Tibial nerve (tissue), 4 donors: ENCODE data around the gene USP17L29. TPM values are rescaled to one million over a fixed set of nuclear protein-coding genes. Genes with fewer than 3 reads are reported as not detected.
"Not testable (repeated sequence)": the region's sequence is repeated elsewhere in the genome, so short reads cannot be mapped to it uniquely, and the experiment has no call there.

ENCODE experiments used
- DNase-seq, 2 donors: peaks; one replicate each; pipeline ENCODE4 v3.0.0-alpha.2; 2019; ENCODE audit warnings: low spot score in 2 of 2
- H3K27ac ChIP-seq, 4 donors: fragments of 200-600 bp; sonication (generic) in 3 of 4; one replicate each; pipeline ENCODE4 v1.5.1; 2017 to 2019; ENCODE audit warnings: mild to moderate bottlenecking in 1 of 4
- H3K27me3 ChIP-seq, 2 donors: fragments of 200-600 bp; sonication (generic) in 1 of 2; one replicate each; pipeline versions ENCODE4 v1.5.1 to v1.6.0; 2017 to 2019
- H3K36me3 ChIP-seq, 3 donors: fragments of 200-600 bp; sonication (generic); one replicate each; pipeline ENCODE4 v1.5.1; 2018 to 2019
- H3K4me1 ChIP-seq, 4 donors: fragments of 200-600 bp; sonication (generic) in 3 of 4; one replicate each; pipeline ENCODE4 v1.5.1; 2017 to 2019
- H3K4me3 ChIP-seq, 4 donors: fragments of 200-600 bp; sonication (generic) in 3 of 4; one replicate each; pipeline ENCODE4 v1.5.1; 2017 to 2019; ENCODE audit warnings: mild to moderate bottlenecking in 1 of 4, moderate library complexity in 1 of 4
- H3K9me3 ChIP-seq, 4 donors: fragments of 200-600 bp; sonication (generic) in 3 of 4; one replicate each; pipeline ENCODE4 v1.5.1; 2017 to 2019
- EP300 ChIP-seq, 2 donors: sonication (generic); formaldehyde crosslinking; IDR thresholded peaks; one replicate each; pipeline ENCODE4 v1.6.1; 2017; ENCODE audit warnings: antibody characterized with exemption in 2 of 2, mild to moderate bottlenecking in 1 of 2
- POLR2A ChIP-seq, 2 donors: fragments of 450-650 bp; IDR thresholded peaks; one replicate each; pipeline ENCODE4 v1.6.1; 2017; ENCODE audit warnings: antibody characterized with exemption in 2 of 2, mild to moderate bottlenecking in 2 of 2, moderate library complexity in 2 of 2
- WGBS, 2 donors: methylation state at CpG; one replicate each; pipeline ENCODE4 v1.1.5; 2018; 5-methylcytosine and 5-hydroxymethylcytosine counted together
- total RNA-seq, 4 donors: library from RNA; depleted of rRNA; stranded (reverse); fragments of >200 nt; gene quantifications; one replicate each; pipeline ENCODE4 v1.1.0, GENCODE V29; 2016
- TF ChIP-seq, protein P1 (sequence below), 5 experiments: fragments of 200-600 bp in 3 of 5; fragments of 450-650 bp in 2 of 5; sonication (generic) in 3 of 5; IDR thresholded peaks; one replicate each; pipeline ENCODE4 v1.5.1; 2016 to 2019; ENCODE audit warnings: antibody characterized with exemption in 5 of 5, mild to moderate bottlenecking in 3 of 5, moderate library complexity in 2 of 5

The USP17L29 gene
- total RNA-seq, 4 donors from 2014 or later, result not detected

DNA sequence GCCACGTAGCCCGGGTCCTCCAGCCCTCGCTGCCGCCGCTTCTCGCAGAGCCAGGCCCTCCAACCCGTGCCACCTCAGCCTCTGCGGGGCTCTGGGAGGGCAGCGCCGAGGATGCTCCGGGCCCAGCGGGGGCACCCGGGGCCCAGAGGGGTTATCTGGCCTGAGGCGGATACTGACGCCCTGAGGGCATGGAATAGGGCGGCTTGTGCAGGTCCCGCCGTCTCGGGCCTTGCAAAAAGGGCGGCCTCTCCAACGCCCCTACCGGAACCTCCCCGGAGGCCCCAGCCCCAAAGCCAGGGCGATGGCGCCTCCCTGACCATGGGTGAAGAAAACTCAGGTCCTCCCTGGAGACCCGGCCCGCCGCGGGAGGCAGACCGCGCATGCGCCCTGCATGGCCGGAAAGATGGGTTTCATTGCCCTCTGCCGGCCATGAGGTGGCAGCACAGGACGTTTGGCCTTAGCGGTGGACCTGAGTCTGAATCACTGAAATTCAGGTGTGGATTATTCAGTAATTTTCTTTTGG, 27.6 kb downstream of the USP17L29 start:
- H3K27ac ChIP-seq, DNase-seq, H3K4me1 ChIP-seq, H3K27me3 ChIP-seq, H3K9me3 ChIP-seq, H3K36me3 ChIP-seq: not testable (repeated sequence)
- 36 to 49% methylated on average over 9 to 19 of the region's 36 CpGs for WGBS, 2 donors
- TF ChIP-seq, protein P1, sequence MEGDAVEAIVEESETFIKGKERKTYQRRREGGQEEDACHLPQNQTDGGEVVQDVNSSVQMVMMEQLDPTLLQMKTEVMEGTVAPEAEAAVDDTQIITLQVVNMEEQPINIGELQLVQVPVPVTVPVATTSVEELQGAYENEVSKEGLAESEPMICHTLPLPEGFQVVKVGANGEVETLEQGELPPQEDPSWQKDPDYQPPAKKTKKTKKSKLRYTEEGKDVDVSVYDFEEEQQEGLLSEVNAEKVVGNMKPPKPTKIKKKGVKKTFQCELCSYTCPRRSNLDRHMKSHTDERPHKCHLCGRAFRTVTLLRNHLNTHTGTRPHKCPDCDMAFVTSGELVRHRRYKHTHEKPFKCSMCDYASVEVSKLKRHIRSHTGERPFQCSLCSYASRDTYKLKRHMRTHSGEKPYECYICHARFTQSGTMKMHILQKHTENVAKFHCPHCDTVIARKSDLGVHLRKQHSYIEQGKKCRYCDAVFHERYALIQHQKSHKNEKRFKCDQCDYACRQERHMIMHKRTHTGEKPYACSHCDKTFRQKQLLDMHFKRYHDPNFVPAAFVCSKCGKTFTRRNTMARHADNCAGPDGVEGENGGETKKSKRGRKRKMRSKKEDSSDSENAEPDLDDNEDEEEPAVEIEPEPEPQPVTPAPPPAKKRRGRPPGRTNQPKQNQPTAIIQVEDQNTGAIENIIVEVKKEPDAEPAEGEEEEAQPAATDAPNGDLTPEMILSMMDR (IDR thresholded peaks at IDR 0.05), result peak in 4 of 5 experiments; percentile 27 to 49 (median 44)
- H3K4me3 ChIP-seq, result peak overlapping the region in 3 of 4 donors; percentile 15 to 48 (median 21)

DNA sequence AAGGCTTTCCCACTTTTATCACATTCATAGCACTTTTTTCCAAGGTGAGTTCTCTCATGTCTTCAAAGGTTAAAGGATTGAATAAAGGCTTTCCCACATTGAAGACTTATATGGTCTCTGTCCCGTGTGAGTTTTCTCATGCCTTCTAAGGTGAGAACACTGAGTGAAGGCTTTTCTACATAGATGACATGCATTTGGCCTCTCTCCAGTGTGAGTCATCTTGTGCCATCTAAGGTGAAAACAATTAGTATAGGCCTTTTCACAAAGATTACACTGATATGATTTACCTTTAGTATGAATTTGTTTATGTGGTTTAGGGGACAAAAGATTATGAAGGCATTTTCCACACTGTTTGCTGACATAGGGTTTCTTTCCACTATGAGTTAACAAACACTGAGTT, 30.7 kb downstream of the USP17L29 start:
- TF ChIP-seq, protein P1 (IDR thresholded peaks at IDR 0.05), result no peak
- TF ChIP-seq POLR2A (IDR thresholded peaks at IDR 0.05) (no peak), EP300 (IDR thresholded peaks at IDR 0.05) (no peak)
- no peaks in the 10 kb centered on the region for H3K36me3 ChIP-seq
- H3K9me3 ChIP-seq, result no peaks in the 10 kb centered on the region
- H3K27ac ChIP-seq, result no peak overlapping the region
- H3K4me3 ChIP-seq, result no peak overlapping the region
- H3K27me3 ChIP-seq, result no peaks in the 10 kb centered on the region
- DNase-seq, result no peak
- H3K4me1 ChIP-seq, result no peaks in the 10 kb centered on the region
- WGBS, 2 donors, result 77 to 96% methylated on average over 1 of the region's 1 CpG

DNA sequence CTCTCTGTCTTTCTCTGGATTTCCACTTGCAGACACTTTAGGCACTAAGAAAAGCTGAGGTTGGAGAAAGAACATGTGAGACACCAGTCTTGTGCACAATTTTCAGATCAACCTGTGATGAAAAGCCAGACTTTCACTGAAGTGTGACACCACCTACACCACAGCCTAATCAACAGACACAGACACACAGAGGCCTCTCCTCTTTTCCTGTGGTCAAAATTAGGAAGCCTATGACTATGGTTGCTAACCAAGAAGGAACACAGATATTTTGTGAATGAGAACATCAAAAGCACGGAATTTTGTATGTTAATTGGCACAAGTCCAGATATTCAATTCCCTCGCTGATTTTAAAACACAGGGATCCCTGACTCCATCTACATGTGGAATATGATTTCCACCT, 35.6 kb downstream of the USP17L29 start:
- 25 to 32% methylated on average over 2 of the region's 2 CpGs for WGBS, 2 donors
- not testable (repeated sequence) for H3K4me1 ChIP-seq, DNase-seq, H3K9me3 ChIP-seq, H3K36me3 ChIP-seq, H3K4me3 ChIP-seq, H3K27ac ChIP-seq, H3K27me3 ChIP-seq

Other genes with a start within 250 kb of the USP17L29 start
- not detected for gene FAM90A26, start 183.2 kb upstream of the USP17L29 start, total RNA-seq
- gene USP17L10, start 143.0 kb upstream of the USP17L29 start, total RNA-seq, result not detected
- gene USP17L11, start 138.2 kb upstream of the USP17L29 start, total RNA-seq, result not detected
- not detected for gene USP17L12, start 133.5 kb upstream of the USP17L29 start, total RNA-seq
- not detected for gene USP17L13, start 128.7 kb upstream of the USP17L29 start, total RNA-seq
- not detected for gene USP17L15, start 119.3 kb upstream of the USP17L29 start, total RNA-seq
- not detected for gene USP17L17, start 109.8 kb upstream of the USP17L29 start, total RNA-seq
- gene USP17L18, start 105.0 kb upstream of the USP17L29 start, total RNA-seq, result not detected
- gene USP17L19, start 100.3 kb upstream of the USP17L29 start, total RNA-seq, result not detected
- not detected for gene USP17L20, start 95.5 kb upstream of the USP17L29 start, total RNA-seq
- not detected for gene USP17L21, start 90.8 kb upstream of the USP17L29 start, total RNA-seq
- not detected for gene USP17L22, start 86.0 kb upstream of the USP17L29 start, total RNA-seq
- gene USP17L24, start 28.5 kb upstream of the USP17L29 start, total RNA-seq, result not detected
- gene USP17L25, start 23.7 kb upstream of the USP17L29 start, total RNA-seq, result not detected
- gene USP17L26, start 19.0 kb upstream of the USP17L29 start, total RNA-seq, result not detected
- gene USP17L5, start 14.2 kb upstream of the USP17L29 start, total RNA-seq, result not detected
- gene USP17L27, start 9.5 kb upstream of the USP17L29 start, total RNA-seq, result not detected
- gene USP17L28, start 4.7 kb upstream of the USP17L29 start, total RNA-seq, result not detected
- not detected for gene USP17L30, start 9.5 kb downstream of the USP17L29 start, total RNA-seq
- gene DEFB131A, start 90.8 kb downstream of the USP17L29 start, total RNA-seq, result not detected